Right forelimb (tissue), 1 donor: ENCODE data around the gene PSTPIP2.
"Not testable (repeated sequence)": the region's sequence is repeated elsewhere in the genome, so short reads cannot be mapped to it uniquely, and the experiment has no call there.

Experiments used
- DNase-seq: peaks from one replicate; pipeline ENCODE4 v3.0.0-alpha.2; 2018

PSTPIP2 gene

GRCh38 chr18:45976974-45977373 is 95.1 kb downstream of the PSTPIP2 start:
- DNase-seq, result no peak

- no peak for DNase-seq
These were observed 95.5 kb downstream of the PSTPIP2 start for GRCh38 chr18:45976566-45976965.

- DNase-seq, result peak; percentile 59
These were observed 97.9 kb downstream of the PSTPIP2 start for GRCh38 chr18:45974088-45974536.

GRCh38 chr18:45967007-45967706 is 104.9 kb downstream of the PSTPIP2 start, which contains the start of gene EPG5:
Gene EPG5 (minus strand): TSS chr18:45967329. CDS start chr18:45967239, 90 bp downstream.
- DNase-seq, result peak; percentile 95

- DNase-seq, result not testable (repeated sequence)
These were observed 107.1 kb downstream of the PSTPIP2 start for GRCh38 chr18:45964913-45965312.

- DNase-seq, result no peak
These were observed 109.2 kb downstream of the PSTPIP2 start for GRCh38 chr18:45962866-45963265.

- no peak for DNase-seq
These were observed 109.6 kb downstream of the PSTPIP2 start for GRCh38 chr18:45962461-45962860.

GRCh38 chr18:45959484-45959883 is 112.6 kb downstream of the PSTPIP2 start:
- not testable (repeated sequence) for DNase-seq

GRCh38 chr18:45958730-45959129 is 113.3 kb downstream of the PSTPIP2 start:
- no peak for DNase-seq

- no peak for DNase-seq
These were observed 114.0 kb downstream of the PSTPIP2 start for GRCh38 chr18:45958027-45958426.

- DNase-seq, result no peak
These were observed 115.0 kb downstream of the PSTPIP2 start for GRCh38 chr18:45957100-45957499.

GRCh38 chr18:45954070-45954934 is 117.8 kb downstream of the PSTPIP2 start:
- DNase-seq, result no peak

- DNase-seq, result no peak
These were observed 120.9 kb downstream of the PSTPIP2 start for GRCh38 chr18:45951016-45951714.

GRCh38 chr18:45945669-45946068 is 126.4 kb downstream of the PSTPIP2 start:
- no peak for DNase-seq

- DNase-seq, result no peak
These were observed 131.3 kb downstream of the PSTPIP2 start for GRCh38 chr18:45940724-45941123.

GRCh38 chr18:45939236-45939635 is 132.8 kb downstream of the PSTPIP2 start:
- no peak for DNase-seq

- no peak for DNase-seq
These were observed 133.5 kb downstream of the PSTPIP2 start for GRCh38 chr18:45938488-45938935.

GRCh38 chr18:45935591-45936335 is 136.3 kb downstream of the PSTPIP2 start:
- no peak for DNase-seq
